IPS DF 6.9 (cell line): Measurements from ENCODE around the gene SORCS2.

ENCODE experiments used
- DNase-seq: peaks from one replicate; pipeline ENCODE4 v3.0.0-alpha.2; 2013; ENCODE audit warnings: low read depth, low spot score
- H3K27ac ChIP-seq: one replicate; pipeline ENCODE4 v1.5.1; 2013; ENCODE audit warnings: low read length, control low read depth
- H3K27me3 ChIP-seq: 2 replicates; pipeline ENCODE4 v1.6.1; 2013; ENCODE audit warnings: mild to moderate bottlenecking, low read length; ENCODE audit not compliant: control insufficient read depth, insufficient read depth
- H3K36me3 ChIP-seq: 2 replicates; pipeline ENCODE4 v1.6.1; 2013; ENCODE audit warnings: low read length; ENCODE audit not compliant: control insufficient read depth, insufficient read depth
- H3K4me1 ChIP-seq: 2 replicates; pipeline ENCODE4 v1.6.1; 2013; ENCODE audit warnings: low read length; ENCODE audit not compliant: control insufficient read depth, insufficient read depth
- H3K4me3 ChIP-seq: 2 replicates; pipeline ENCODE4 v1.5.1; 2013; ENCODE audit warnings: mild to moderate bottlenecking, low read length
- H3K9me3 ChIP-seq: 2 replicates; pipeline ENCODE4 v1.6.1; 2013; ENCODE audit warnings: low read length, inconsistent platforms; ENCODE audit not compliant: control insufficient read depth, insufficient read depth
- WGBS: extraction: QIAGEN DNeasy Blood & Tissue Kit; methylation state at CpG from one replicate; pipeline ENCODE4 v1.1.7; 2013; ENCODE audit warnings: mixed read lengths, missing lambda C conversion rate; ENCODE audit not compliant: insufficient read length, insufficient coverage; 5-methylcytosine and 5-hydroxymethylcytosine counted together

SORCS2 gene

GRCh38 chr4:7664106-7664505 lies 471.8 kb downstream of the SORCS2 start:
- DNase-seq = no peak
- Histone ChIP-seq H3K9me3 (no peaks in the 10 kb centered on the region), H3K27ac (no peak overlapping the region), H3K27me3 (no peaks in the 10 kb centered on the region), H3K36me3 (no peaks in the 10 kb centered on the region), H3K4me3 (no peak overlapping the region), H3K4me1 (0 out of 2 replicates have a peak, but pooled peaks cover 2% of the 10 kb centered on the region)
- WGBS = no CpG with 5 or more reads among the region's 20 CpGs

- WGBS = no CpG with 5 or more reads among the region's 3 CpGs
- H3K4me1 ChIP-seq = 0 out of 2 replicates have a peak, but pooled peaks cover 2% of the 10 kb centered on the region
- no peaks in the 10 kb centered on the region for H3K9me3 ChIP-seq
- no peak overlapping the region for H3K4me3 ChIP-seq
- H3K27me3 ChIP-seq = no peaks in the 10 kb centered on the region
- no peaks in the 10 kb centered on the region for H3K36me3 ChIP-seq
- no peak for DNase-seq
- H3K27ac ChIP-seq = no peak overlapping the region
These were observed 473.0 kb downstream of the SORCS2 start for GRCh38 chr4:7665321-7665720.

- DNase-seq = no peak
- no CpG with 5 or more reads among the region's 15 CpGs for WGBS
These were observed 473.7 kb downstream of the SORCS2 start for GRCh38 chr4:7666011-7666410.

GRCh38 chr4:7666744-7667143 lies 474.4 kb downstream of the SORCS2 start:
- H3K27me3 ChIP-seq = no peaks in the 10 kb centered on the region
- WGBS = no CpG with 5 or more reads among the region's 6 CpGs

More at GRCh38 chr4:7666011-7666410, 473.7 kb downstream of the SORCS2 start:
- Histone ChIP-seq H3K4me1 (0 out of 2 replicates have a peak, but pooled peaks cover 2% of the 10 kb centered on the region), H3K4me3 (no peak overlapping the region), H3K27ac (no peak overlapping the region), H3K27me3 (no peaks in the 10 kb centered on the region), H3K36me3 (no peaks in the 10 kb centered on the region), H3K9me3 (no peaks in the 10 kb centered on the region)

DNA sequence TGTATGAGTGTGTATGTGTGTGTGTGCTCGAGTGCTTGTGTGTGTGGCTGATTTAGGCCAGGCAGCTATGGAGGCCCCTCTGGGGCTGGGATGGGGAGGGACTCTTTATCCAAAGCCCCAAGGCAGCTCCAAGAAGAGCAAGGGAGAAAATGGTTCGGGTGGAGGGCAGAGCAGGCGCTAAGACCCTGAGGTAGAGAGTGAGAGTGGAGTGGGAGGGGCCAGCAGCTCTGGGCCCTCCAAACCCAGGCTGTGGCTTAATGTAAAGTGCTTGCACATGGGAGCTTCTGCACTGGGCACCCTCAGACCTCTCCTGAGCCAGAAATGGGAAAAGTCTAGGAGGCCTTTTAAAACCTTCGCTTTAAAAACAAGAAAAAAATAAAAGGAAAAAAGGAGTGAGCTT lies 475.9 kb downstream of the SORCS2 start:
- no peak for DNase-seq
- no peaks in the 10 kb centered on the region for H3K27me3 ChIP-seq
- H3K27ac ChIP-seq = no peak overlapping the region
- H3K4me1 ChIP-seq = no peaks in the 10 kb centered on the region
- whole genome bisulfite sequencing = no CpG with 5 or more reads among the region's 4 CpGs
- no peaks in the 10 kb centered on the region for H3K36me3 ChIP-seq
- no peak overlapping the region for H3K4me3 ChIP-seq
- no peaks in the 10 kb centered on the region for H3K9me3 ChIP-seq

More at GRCh38 chr4:7666744-7667143, 474.4 kb downstream of the SORCS2 start:
- H3K27ac ChIP-seq = no peak overlapping the region
- no peaks in the 10 kb centered on the region for H3K9me3 ChIP-seq
- H3K4me3 ChIP-seq = no peak overlapping the region
- no peaks in the 10 kb centered on the region for H3K36me3 ChIP-seq
- H3K4me1 ChIP-seq = no peaks in the 10 kb centered on the region
- no peak for DNase-seq

- H3K9me3 ChIP-seq = no peaks in the 10 kb centered on the region
- H3K4me3 ChIP-seq = no peak overlapping the region
- no peak overlapping the region for H3K27ac ChIP-seq
- WGBS = no CpG with 5 or more reads among the region's 4 CpGs
- H3K4me1 ChIP-seq = no peaks in the 10 kb centered on the region
- H3K36me3 ChIP-seq = no peaks in the 10 kb centered on the region
- no peaks in the 10 kb centered on the region for H3K27me3 ChIP-seq
- no peak for DNase-seq
These were observed 476.5 kb downstream of the SORCS2 start for GRCh38 chr4:7668826-7669225.

DNA sequence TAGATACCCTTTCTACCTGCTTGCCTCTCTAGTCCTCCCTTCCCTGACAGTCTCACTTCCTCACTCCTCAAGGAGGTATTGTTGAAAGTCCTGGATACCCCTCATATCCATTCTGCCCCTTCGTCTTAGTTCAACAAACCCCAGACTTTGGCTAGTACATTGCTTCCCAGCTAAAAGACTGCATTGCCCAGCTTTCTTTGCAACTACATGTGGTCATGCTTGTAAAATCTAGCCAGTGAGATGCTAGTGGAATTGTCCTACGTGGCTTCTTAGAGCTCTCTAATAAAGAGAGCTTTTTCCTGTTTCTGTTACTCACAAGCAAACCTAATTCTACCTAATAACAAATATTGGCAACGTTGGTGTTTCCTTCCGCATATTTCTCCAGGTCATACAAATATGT lies 480.3 kb downstream of the SORCS2 start:
- no peak overlapping the region for H3K27ac ChIP-seq
- WGBS = no CpG with 5 or more reads among the region's 4 CpGs
- no peaks in the 10 kb centered on the region for H3K36me3 ChIP-seq
- H3K4me1 ChIP-seq = no peaks in the 10 kb centered on the region
- H3K27me3 ChIP-seq = no peaks in the 10 kb centered on the region
- no peaks in the 10 kb centered on the region for H3K9me3 ChIP-seq
- H3K4me3 ChIP-seq = no peak overlapping the region
- DNase-seq = no peak

- Histone ChIP-seq H3K27ac (no peak overlapping the region), H3K4me1 (no peaks in the 10 kb centered on the region), H3K4me3 (no peak overlapping the region), H3K9me3 (no peaks in the 10 kb centered on the region), H3K36me3 (no peaks in the 10 kb centered on the region), H3K27me3 (no peaks in the 10 kb centered on the region)
- no CpG with 5 or more reads among the region's 9 CpGs for WGBS
- no peak for DNase-seq
These were observed 480.8 kb downstream of the SORCS2 start for GRCh38 chr4:7673121-7673520.

DNA sequence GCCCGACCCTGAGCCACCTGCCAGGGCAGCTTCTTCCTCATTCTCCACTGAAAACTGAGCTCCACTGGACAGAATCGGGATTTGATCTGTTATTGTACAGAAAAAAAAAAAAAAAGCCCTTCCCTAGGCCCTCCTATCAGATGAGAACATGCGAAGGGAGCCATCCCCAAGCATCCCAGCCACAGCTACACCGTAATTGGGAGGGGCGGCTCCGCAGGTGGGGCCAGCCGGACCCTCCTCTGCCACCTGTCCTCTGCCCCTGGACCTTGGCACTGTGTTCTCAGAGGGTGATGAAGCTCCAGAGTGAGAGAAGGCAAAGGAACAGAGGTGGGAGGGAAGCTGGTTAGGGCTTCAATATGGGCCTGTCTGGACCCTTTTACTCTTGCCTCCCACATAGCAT lies 482.4 kb downstream of the SORCS2 start:
- Histone ChIP-seq H3K27ac (no peak overlapping the region), H3K4me1 (no peaks in the 10 kb centered on the region)
- WGBS = no CpG with 5 or more reads among the region's 7 CpGs

DNA sequence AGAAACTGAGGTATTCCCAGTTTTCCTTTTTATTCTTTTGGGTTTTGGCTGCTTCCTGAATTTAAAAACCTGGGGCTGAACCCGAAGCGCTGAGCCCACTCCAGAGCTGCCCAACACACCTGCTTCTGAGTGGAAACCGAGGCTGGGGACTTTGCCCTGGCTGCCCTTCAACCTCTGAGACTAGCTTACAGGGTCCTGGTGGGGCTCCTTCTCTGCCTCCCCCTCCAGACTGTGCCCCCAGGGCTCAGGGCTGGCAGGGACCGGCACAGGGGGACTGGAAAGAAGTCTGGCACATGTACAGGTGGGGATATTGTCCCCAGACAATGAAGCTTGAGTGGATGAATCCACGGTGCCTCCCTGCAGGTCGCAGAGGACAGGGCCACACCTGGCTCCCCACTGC lies 482.8 kb downstream of the SORCS2 start:
- WGBS = no CpG with 5 or more reads among the region's 6 CpGs
- no peak for DNase-seq
- no peaks in the 10 kb centered on the region for H3K27me3 ChIP-seq
- no peaks in the 10 kb centered on the region for H3K9me3 ChIP-seq
- no peak overlapping the region for H3K4me3 ChIP-seq
- no peaks in the 10 kb centered on the region for H3K4me1 ChIP-seq
- H3K27ac ChIP-seq = no peak overlapping the region
- H3K36me3 ChIP-seq = no peaks in the 10 kb centered on the region

More for the DNA sequence above, 482.4 kb downstream of the SORCS2 start:
- H3K27me3 ChIP-seq = no peaks in the 10 kb centered on the region
- no peaks in the 10 kb centered on the region for H3K36me3 ChIP-seq
- H3K9me3 ChIP-seq = no peaks in the 10 kb centered on the region
- no peak for DNase-seq
- no peak overlapping the region for H3K4me3 ChIP-seq

GRCh38 chr4:7675612-7676320 lies 483.4 kb downstream of the SORCS2 start:
- Histone ChIP-seq H3K27me3 (no peaks in the 10 kb centered on the region), H3K4me3 (no peak overlapping the region), H3K4me1 (no peaks in the 10 kb centered on the region), H3K27ac (no peak overlapping the region), H3K9me3 (no peaks in the 10 kb centered on the region), H3K36me3 (no peaks in the 10 kb centered on the region)
- WGBS = no CpG with 5 or more reads among the region's 28 CpGs
- no peak for DNase-seq
